ENCODE data around the gene POLR3K.

DNA sequence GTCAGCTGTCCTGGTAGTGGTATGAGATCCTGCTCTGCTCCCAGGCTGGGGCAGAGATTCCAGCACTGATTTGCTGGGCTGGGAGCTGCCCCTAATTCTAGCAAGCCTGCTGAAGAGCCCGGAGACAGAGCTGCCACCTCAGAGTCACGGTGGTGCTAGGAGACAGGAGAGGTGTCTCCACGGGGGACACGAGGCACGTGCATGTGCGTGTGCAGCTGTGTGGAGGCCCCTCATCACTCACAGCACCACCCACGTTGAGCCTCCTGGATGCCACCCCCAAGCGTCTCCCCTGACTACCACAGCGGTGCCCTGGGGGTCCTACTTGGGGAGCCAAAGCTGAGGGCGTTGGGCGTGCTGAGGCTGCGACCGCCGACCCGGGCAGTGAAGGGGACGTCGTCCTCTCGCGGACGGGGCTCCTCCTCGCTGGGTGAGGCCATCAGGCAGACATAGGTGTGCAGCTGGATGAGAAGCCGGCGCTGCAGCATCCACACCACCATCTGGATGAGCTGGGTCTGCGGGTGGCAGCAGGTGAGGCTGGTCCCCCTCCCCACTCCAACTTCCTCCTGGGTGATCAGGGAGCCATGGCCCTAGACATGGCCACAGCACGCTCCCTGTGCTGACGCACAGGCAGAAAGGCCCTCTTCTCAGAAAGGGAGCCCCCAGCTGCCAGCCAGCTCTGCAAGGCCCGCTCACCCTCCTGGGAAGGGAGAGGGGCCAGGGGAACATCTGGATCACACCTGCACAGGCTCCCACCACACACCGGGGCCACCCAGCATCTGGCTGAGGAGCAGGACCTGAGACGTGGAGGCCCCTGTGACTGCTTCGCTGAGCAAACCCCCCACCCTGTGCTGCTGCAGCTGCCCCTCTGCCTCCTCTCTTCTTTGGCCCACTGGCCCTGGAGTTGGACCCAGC lies 36.2 kb upstream of the POLR3K start:
- TF ChIP-seq, protein P1, sequence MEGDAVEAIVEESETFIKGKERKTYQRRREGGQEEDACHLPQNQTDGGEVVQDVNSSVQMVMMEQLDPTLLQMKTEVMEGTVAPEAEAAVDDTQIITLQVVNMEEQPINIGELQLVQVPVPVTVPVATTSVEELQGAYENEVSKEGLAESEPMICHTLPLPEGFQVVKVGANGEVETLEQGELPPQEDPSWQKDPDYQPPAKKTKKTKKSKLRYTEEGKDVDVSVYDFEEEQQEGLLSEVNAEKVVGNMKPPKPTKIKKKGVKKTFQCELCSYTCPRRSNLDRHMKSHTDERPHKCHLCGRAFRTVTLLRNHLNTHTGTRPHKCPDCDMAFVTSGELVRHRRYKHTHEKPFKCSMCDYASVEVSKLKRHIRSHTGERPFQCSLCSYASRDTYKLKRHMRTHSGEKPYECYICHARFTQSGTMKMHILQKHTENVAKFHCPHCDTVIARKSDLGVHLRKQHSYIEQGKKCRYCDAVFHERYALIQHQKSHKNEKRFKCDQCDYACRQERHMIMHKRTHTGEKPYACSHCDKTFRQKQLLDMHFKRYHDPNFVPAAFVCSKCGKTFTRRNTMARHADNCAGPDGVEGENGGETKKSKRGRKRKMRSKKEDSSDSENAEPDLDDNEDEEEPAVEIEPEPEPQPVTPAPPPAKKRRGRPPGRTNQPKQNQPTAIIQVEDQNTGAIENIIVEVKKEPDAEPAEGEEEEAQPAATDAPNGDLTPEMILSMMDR (conservative IDR thresholded peaks at IDR 0.05 in 1 of 2, IDR thresholded peaks at IDR 0.05 in 1 of 2; ENCODE audit: low read depth in 1 of 2, low read length in 2 of 2): no peak
- TF ChIP-seq EZH2 (IDR thresholded peaks at IDR 0.05; ENCODE audit: low read length, missing control alignments): no peak

Measured in fibroblast of lung (primary cell).